ENCODE results near the gene PPP1R13L.

PPP1R13L gene

DNA sequence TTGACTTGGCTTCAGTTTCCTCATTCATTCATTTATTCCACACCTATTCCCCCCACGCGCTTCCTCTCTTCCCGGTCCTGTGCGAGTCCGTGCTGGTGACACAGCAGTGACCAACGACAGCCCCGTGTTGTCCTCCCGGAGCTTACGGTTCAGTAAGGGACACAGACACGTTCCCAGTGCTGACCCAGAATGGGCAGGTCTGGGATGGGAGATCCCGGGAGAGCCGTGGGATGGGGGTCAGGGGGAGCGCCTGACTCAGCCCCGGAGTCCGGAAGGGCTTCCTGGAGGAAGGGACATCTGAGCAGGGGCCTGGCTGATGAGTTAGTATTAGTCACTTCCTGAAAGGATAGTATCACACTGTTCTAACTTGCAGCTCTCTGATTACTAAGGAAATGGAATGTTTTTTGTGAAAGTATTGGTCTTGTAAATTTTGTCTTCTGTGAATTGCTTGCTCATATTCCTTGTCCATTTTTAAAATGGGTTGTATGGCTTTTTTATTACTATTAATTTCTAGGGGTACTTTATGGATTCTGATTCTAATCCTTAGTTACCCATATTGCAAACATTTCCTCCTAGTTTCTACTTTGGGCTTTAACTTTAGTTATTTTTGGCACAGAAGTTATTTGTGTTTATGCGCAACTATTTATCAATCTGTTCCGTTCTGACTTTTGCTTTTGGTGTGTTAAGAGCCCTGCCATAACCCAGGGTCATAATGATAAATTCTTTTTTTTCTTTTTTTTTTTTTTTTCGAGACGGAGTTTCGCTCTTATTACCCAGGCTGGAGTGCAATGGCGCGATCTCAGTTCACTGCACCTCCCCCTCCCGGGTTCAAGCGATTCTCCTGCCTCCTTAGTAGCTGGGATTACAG lies 19.6 kb upstream of the PPP1R13L start (continued):
- no peak for TF ChIP-seq AEBP2 (tag by site-specific recombination; IDR thresholded peaks at IDR 0.05; ENCODE audit: borderline replicate concordance)
- TF ChIP-seq MZF1 (tag by site-specific recombination; IDR thresholded peaks at IDR 0.05; ENCODE audit: borderline replicate concordance) = peak; percentile 32; the same call in 1 of the 2 replicates
- TF ChIP-seq ZNF677 (tag by site-specific recombination; IDR thresholded peaks at IDR 0.05) = no peak; the same call in 1 of the 2 replicates
- TF ChIP-seq, protein P1, sequence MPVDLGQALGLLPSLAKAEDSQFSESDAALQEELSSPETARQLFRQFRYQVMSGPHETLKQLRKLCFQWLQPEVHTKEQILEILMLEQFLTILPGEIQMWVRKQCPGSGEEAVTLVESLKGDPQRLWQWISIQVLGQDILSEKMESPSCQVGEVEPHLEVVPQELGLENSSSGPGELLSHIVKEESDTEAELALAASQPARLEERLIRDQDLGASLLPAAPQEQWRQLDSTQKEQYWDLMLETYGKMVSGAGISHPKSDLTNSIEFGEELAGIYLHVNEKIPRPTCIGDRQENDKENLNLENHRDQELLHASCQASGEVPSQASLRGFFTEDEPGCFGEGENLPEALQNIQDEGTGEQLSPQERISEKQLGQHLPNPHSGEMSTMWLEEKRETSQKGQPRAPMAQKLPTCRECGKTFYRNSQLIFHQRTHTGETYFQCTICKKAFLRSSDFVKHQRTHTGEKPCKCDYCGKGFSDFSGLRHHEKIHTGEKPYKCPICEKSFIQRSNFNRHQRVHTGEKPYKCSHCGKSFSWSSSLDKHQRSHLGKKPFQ (tag by site-specific recombination; IDR thresholded peaks at IDR 0.05) = no peak
- TF ChIP-seq PRDM1 (tag by site-specific recombination; IDR thresholded peaks at IDR 0.05) = peak; percentile 80
- TF ChIP-seq BCL11A (tag by site-specific recombination; IDR thresholded peaks at IDR 0.05; ENCODE audit: low read depth) = peak; percentile 45; the same call in 1 of the 2 replicates
- TF ChIP-seq MEIS1 (CRISPR knock-in tag; IDR thresholded peaks at IDR 0.05; ENCODE audit: borderline replicate concordance) = no peak
- 0 out of 2 replicates have a peak, but pooled peaks have one; percentile 33 for TF ChIP-seq SP7 (tag by site-specific recombination; IDR thresholded peaks at IDR 0.05)
- TF ChIP-seq, protein P2, sequence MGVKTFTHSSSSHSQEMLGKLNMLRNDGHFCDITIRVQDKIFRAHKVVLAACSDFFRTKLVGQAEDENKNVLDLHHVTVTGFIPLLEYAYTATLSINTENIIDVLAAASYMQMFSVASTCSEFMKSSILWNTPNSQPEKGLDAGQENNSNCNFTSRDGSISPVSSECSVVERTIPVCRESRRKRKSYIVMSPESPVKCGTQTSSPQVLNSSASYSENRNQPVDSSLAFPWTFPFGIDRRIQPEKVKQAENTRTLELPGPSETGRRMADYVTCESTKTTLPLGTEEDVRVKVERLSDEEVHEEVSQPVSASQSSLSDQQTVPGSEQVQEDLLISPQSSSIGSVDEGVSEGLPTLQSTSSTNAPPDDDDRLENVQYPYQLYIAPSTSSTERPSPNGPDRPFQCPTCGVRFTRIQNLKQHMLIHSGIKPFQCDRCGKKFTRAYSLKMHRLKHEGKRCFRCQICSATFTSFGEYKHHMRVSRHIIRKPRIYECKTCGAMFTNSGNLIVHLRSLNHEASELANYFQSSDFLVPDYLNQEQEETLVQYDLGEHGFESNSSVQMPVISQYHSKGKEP (tag by site-specific recombination; IDR thresholded peaks at IDR 0.05) = peak; percentile 17; the same call in 1 of the 2 replicates
- TF ChIP-seq, protein P3, sequence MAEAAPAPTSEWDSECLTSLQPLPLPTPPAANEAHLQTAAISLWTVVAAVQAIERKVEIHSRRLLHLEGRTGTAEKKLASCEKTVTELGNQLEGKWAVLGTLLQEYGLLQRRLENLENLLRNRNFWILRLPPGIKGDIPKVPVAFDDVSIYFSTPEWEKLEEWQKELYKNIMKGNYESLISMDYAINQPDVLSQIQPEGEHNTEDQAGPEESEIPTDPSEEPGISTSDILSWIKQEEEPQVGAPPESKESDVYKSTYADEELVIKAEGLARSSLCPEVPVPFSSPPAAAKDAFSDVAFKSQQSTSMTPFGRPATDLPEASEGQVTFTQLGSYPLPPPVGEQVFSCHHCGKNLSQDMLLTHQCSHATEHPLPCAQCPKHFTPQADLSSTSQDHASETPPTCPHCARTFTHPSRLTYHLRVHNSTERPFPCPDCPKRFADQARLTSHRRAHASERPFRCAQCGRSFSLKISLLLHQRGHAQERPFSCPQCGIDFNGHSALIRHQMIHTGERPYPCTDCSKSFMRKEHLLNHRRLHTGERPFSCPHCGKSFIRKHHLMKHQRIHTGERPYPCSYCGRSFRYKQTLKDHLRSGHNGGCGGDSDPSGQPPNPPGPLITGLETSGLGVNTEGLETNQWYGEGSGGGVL (tag by site-specific recombination; IDR thresholded peaks at IDR 0.05) = no peak
- TF ChIP-seq KLF16 (tag by site-specific recombination; IDR thresholded peaks at IDR 0.05) = no peak
- TF ChIP-seq ZNF362 (tag by site-specific recombination; IDR thresholded peaks at IDR 0.05) = peak; percentile 95
- TF ChIP-seq ZBTB21 (tag by site-specific recombination; IDR thresholded peaks at IDR 0.05) = no peak
- TF ChIP-seq ZNF544 (tag by site-specific recombination; IDR thresholded peaks at IDR 0.05) = no peak
- TF ChIP-seq ZNF175 (tag by site-specific recombination; IDR thresholded peaks at IDR 0.05) = no peak
- TF ChIP-seq ZNF660 (tag by site-specific recombination; IDR thresholded peaks at IDR 0.05) = 0 out of 2 replicates have a peak, but pooled peaks have one; percentile 63
- TF ChIP-seq ZNF366 (tag by site-specific recombination; conservative IDR thresholded peaks at IDR 0.05) = peak; percentile 90
- no peak for TF ChIP-seq ZNF596 (tag by site-specific recombination; IDR thresholded peaks at IDR 0.05)
- no peak for TF ChIP-seq ZNF140 (tag by site-specific recombination; IDR thresholded peaks at IDR 0.05)
- TF ChIP-seq ZBTB7A (tag by site-specific recombination; IDR thresholded peaks at IDR 0.05; ENCODE audit: low read depth) = no peak
- peak; percentile 71 for TF ChIP-seq GLIS1 (tag by site-specific recombination; IDR thresholded peaks at IDR 0.05)
- TF ChIP-seq WT1 (tag by site-specific recombination; IDR thresholded peaks at IDR 0.05) = no peak
- 0 out of 2 replicates have a peak, but pooled peaks have one; percentile 4 for TF ChIP-seq ZNF239 (tag by site-specific recombination; IDR thresholded peaks at IDR 0.05)
- TF ChIP-seq ZEB2 (tag by site-specific recombination; IDR thresholded peaks at IDR 0.05) = peak; percentile 47
- TF ChIP-seq ZNF664 (tag by site-specific recombination; IDR thresholded peaks at IDR 0.05) = peak; percentile 88
- TF ChIP-seq ZNF621 (tag by site-specific recombination; IDR thresholded peaks at IDR 0.05) = no peak
- peak; percentile 42; the same call in 1 of the 2 replicates for TF ChIP-seq ZNF768 (tag by site-specific recombination; IDR thresholded peaks at IDR 0.05)
- TF ChIP-seq, protein P4, sequence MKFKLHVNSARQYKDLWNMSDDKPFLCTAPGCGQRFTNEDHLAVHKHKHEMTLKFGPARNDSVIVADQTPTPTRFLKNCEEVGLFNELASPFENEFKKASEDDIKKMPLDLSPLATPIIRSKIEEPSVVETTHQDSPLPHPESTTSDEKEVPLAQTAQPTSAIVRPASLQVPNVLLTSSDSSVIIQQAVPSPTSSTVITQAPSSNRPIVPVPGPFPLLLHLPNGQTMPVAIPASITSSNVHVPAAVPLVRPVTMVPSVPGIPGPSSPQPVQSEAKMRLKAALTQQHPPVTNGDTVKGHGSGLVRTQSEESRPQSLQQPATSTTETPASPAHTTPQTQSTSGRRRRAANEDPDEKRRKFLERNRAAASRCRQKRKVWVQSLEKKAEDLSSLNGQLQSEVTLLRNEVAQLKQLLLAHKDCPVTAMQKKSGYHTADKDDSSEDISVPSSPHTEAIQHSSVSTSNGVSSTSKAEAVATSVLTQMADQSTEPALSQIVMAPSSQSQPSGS (tag by site-specific recombination; IDR thresholded peaks at IDR 0.05; ENCODE audit: low read depth) = no peak
- TF ChIP-seq YY2 (tag by site-specific recombination; IDR thresholded peaks at IDR 0.05) = 0 out of 2 replicates have a peak, but pooled peaks have one; percentile 36
- no peak for TF ChIP-seq SALL2 (tag by site-specific recombination; IDR thresholded peaks at IDR 0.05; ENCODE audit: borderline replicate concordance)

Measured in HEK293 (cell line).